ENCODE results near the gene METTL25B.

DNA sequence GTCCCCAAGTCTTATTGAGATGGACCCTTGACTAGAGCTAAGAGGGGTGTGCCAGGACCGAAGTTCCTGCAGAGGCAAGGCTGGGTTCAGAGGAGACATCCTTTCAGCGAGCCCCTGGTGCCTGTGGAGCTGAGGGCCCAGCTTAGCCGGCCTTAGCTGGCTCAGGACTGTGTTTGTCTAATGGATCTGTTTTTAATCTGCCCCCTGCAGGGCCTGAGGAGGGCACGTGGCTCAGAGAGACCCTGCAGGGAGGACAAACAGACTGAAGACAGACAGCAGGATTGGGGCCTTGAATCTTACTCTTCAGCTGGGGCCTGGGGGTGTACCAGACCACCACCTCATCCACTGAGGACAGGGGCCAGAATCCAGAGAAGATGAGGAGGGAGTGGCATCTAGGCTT lies 24.5 kb upstream of the METTL25B start:
- TF ChIP-seq CTCF (IDR thresholded peaks at IDR 0.05) = no peak
- TF ChIP-seq POLR2A (IDR thresholded peaks at IDR 0.05) = no peak

Data from transverse colon (tissue), 3 donors.